Fibroblast of the aortic adventitia (primary cell): ENCODE data around the gene MTMR10. TPM values are rescaled to one million over a fixed set of nuclear protein-coding genes. Genes with fewer than 3 reads are reported as not detected.

Experiments used
- DNase-seq: peaks from one replicate; pipeline ENCODE4 v3.0.0-alpha.2; 2010; ENCODE audit warnings: low read depth
- H3K4me3 ChIP-seq: 2 replicates; pipeline ENCODE4 v1.5.1; 2011; ENCODE audit warnings: low read depth, mild to moderate bottlenecking, control low read depth, low read length, moderate library complexity
- CTCF ChIP-seq: IDR thresholded peaks from 2 replicates; pipeline ENCODE4 v1.5.1; 2011; ENCODE audit warnings: mild to moderate bottlenecking, low read length, control low read depth, inconsistent platforms; ENCODE audit not compliant: insufficient read depth
- total RNA-seq: library from RNA; depleted of rRNA; stranded (reverse); fragments of >200 nt; gene quantifications from 2 replicates; pipeline ENCODE4 v1.2.3, GENCODE V29; 2012; ENCODE audit warnings: low replicate concordance

The MTMR10 gene
- total RNA-seq, 1 donor: 16.2 TPM

DNA sequence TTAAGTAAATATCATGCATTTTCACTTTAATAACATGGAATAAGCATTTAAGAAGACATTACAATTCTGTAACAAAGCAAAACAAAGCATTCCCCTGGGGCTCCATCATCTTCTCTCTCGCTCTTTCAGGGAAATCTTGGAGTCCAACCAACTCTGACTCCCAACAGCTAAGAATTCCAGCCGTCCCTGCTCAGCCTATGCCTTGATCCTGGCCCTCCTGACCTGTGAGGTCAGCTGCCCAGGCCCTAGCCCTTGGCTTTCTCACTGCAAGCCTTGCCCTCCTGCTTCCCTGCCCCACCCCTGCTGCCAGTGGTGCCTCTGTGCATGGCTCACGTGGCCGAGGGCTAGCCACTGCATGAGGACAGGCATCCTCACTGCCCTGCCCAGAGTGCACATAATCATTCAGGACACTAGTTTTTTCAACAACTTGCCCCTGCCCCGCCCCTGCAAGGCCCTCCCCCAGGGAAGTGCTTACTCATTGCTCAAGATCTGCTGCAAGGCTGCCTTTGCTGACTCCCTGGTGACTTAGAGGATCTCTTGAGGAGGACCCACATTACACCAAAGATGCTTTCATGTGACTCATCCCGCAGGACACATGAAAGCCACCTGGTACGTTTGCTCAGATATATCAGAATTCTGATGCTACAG is 37.6 kb downstream of the MTMR10 start:
- TF ChIP-seq CTCF: no peak
- H3K4me3 ChIP-seq: no peak overlapping the region
- DNase-seq: peak; percentile 78

DNA sequence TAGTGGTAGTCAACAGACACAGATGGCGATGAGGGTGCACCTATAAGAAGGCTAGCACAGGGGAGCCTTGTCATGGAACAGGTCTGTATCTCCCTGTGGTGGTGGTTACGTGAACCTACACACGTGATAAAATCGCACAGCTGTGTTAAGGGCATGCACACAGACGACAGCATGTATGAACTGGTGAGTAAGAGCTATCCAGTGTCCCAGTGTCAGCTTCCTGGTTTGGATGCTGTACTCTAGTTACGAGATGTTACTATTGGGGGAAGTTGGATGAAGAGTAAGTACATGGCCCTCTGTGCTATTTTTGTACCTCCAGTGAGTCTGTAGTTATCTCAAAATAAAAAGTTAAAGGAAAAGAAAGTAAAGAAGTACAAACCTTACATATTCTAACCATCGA is 38.2 kb downstream of the MTMR10 start:
- H3K4me3 ChIP-seq: no peak overlapping the region
- DNase-seq: no peak
- TF ChIP-seq CTCF: no peak

GRCh38 chr15:30943654-30944335 is 47.6 kb downstream of the MTMR10 start:
- no peak overlapping the region for H3K4me3 ChIP-seq
- DNase-seq: no peak
- TF ChIP-seq CTCF: no peak

GRCh38 chr15:30941520-30941919 is 49.9 kb downstream of the MTMR10 start:
- no peak for DNase-seq

GRCh38 chr15:30940359-30940758 is 51.1 kb downstream of the MTMR10 start:
- no peak overlapping the region for H3K4me3 ChIP-seq
- DNase-seq: no peak
- no peak for TF ChIP-seq CTCF

More at GRCh38 chr15:30941520-30941919, 49.9 kb downstream of the MTMR10 start:
- TF ChIP-seq CTCF: no peak
- no peak overlapping the region for H3K4me3 ChIP-seq

DNA sequence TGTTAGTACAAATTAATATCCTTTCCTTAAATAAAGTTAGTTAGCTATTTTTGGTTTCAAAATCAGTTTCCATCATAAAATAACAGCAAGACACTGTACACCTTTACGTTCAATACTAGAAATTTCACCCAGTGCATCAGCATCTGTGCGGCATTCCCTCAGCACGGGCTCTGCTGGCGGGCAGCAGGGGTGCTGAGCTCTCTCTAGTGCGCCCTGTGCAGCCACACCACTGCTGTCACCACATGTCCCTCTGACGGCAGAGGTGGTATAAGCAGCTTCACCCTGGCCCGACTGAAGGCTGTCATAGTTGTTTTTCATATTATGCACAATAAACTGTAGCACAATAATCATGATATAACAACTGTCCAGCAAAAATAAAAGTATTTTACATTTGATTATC is 52.3 kb downstream of the MTMR10 start:
- H3K4me3 ChIP-seq: no peak overlapping the region
- no peak for DNase-seq
- no peak for TF ChIP-seq CTCF
